Measurements from ENCODE around the gene CYP4F8. TPM values are rescaled to one million over a fixed set of nuclear protein-coding genes. Genes with fewer than 3 reads are reported as not detected.

The CYP4F8 gene
- total and polyA plus RNA-seq, 8 donors: 0.04 to 0.10 TPM; not detected in 6

DNA sequence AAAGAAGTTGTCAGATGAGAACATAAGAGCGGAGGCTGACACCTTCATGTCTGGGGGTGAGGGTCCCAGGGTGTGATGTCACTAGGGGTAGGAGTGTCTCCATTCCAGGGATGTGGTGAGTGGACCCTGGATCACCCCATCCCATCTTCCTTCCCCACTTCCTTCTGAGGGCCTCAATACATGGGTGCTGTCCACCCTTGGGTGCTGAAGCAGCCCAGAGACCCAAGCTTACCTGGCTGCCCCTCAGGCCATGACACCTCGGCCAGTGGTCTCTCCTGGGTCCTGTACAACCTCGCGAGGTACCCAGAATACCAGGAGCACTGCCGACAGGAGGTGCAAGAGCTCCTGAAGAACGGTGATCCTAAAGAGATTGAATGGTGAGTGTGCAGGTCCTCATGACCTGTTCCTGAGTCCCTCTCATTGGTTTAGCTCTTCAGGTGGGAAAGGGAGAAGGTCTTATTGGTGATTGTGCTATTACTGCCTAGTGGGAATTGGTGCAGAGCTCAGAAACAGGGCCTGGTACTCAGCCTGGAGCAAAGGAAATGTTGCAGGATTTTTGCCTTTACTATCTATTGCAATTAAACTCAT lies 37.7 kb upstream of the CYP4F8 start:
- intact Hi-C loops (cut with DNase I): no loop called here
- H3K4me3 ChIP-seq: no peak overlapping the region
- DNase-seq (no peak), ATAC-seq (no peak)
- H3K36me3 ChIP-seq: no peaks in the 10 kb centered on the region
- H3K27ac ChIP-seq: no peak overlapping the region
- H3K27me3 ChIP-seq: peaks cover 0 to 38% of the 10 kb centered on the region in 2 donors
- no peaks in the 10 kb centered on the region for H3K4me1 ChIP-seq
- H3K9me3 ChIP-seq: no peaks in the 10 kb centered on the region
- TF ChIP-seq, protein P1, sequence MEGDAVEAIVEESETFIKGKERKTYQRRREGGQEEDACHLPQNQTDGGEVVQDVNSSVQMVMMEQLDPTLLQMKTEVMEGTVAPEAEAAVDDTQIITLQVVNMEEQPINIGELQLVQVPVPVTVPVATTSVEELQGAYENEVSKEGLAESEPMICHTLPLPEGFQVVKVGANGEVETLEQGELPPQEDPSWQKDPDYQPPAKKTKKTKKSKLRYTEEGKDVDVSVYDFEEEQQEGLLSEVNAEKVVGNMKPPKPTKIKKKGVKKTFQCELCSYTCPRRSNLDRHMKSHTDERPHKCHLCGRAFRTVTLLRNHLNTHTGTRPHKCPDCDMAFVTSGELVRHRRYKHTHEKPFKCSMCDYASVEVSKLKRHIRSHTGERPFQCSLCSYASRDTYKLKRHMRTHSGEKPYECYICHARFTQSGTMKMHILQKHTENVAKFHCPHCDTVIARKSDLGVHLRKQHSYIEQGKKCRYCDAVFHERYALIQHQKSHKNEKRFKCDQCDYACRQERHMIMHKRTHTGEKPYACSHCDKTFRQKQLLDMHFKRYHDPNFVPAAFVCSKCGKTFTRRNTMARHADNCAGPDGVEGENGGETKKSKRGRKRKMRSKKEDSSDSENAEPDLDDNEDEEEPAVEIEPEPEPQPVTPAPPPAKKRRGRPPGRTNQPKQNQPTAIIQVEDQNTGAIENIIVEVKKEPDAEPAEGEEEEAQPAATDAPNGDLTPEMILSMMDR (IDR thresholded peaks at IDR 0.05): no peak

- Histone ChIP-seq H3K4me3 (no peak overlapping the region), H3K27me3 (peaks cover 0 to 47% of the 10 kb centered on the region in 2 donors), H3K4me1 (peaks cover 0 to 25% of the 10 kb centered on the region in 2 donors), H3K27ac (no peak overlapping the region), H3K36me3 (no peaks in the 10 kb centered on the region), H3K9me3 (no peaks in the 10 kb centered on the region)
- ATAC-seq: no peak
- intact Hi-C loops (cut with DNase I): no loop called here
- no peak for DNase-seq
- TF ChIP-seq, protein P1 (IDR thresholded peaks at IDR 0.05): no peak
Measured at GRCh38 chr19:15583346-15583745, 31.7 kb upstream of the CYP4F8 start.

- no peak for DNase-seq
- no peak overlapping the region for H3K4me3 ChIP-seq
- H3K36me3 ChIP-seq: no peaks in the 10 kb centered on the region
- H3K27me3 ChIP-seq: peaks cover 0 to 47% of the 10 kb centered on the region in 2 donors
- ATAC-seq: no peak
- no peak overlapping the region for H3K27ac ChIP-seq
- TF ChIP-seq, protein P1 (IDR thresholded peaks at IDR 0.05): no peak
- intact Hi-C loops (cut with DNase I): no loop called here
- no peaks in the 10 kb centered on the region for H3K9me3 ChIP-seq
- peaks cover 0 to 30% of the 10 kb centered on the region in 2 donors for H3K4me1 ChIP-seq
Measured at GRCh38 chr19:15584095-15584494, 30.9 kb upstream of the CYP4F8 start.

DNA sequence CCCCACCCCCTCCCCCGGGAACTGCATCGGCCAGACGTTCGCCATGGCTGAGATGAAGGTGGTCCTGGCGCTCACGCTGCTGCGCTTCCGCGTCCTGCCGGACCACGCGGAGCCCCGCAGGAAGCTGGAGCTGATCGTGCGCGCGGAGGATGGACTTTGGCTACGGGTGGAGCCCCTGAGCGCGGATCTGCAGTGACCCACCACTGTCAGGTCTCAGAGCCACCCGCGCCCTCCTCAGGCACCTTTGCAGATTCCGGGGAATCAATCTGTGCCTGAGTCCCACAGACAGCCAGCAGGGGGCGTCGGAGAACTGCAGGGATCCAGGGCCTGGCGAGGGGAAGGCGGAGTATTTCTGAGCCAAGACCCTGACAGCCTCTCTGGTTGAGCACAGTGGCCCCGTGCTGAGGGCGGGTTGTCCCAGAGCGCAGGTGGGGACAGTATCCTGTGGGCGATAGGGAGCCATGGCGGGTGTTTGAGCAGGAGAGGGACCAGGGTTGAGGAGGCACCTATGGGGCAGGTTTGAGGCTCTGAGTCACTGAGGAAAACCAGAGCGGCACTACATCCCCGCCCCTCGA lies 30.4 kb upstream of the CYP4F8 start:
- ATAC-seq: peak; percentile 96
- H3K36me3 ChIP-seq: no peaks in the 10 kb centered on the region
- intact Hi-C loops (cut with DNase I): no loop called here

GRCh38 chr19:15587663-15588062 lies 27.4 kb upstream of the CYP4F8 start:
- intact Hi-C loops (cut with DNase I): no loop called here
- DNase-seq: peak in 2 of 4 donors; percentile 78 to 90

More for the DNA sequence above, 30.4 kb upstream of the CYP4F8 start:
- peaks cover 0 to 30% of the 10 kb centered on the region in 2 donors for H3K4me1 ChIP-seq
- no peak overlapping the region for H3K4me3 ChIP-seq
- no peak overlapping the region for H3K27ac ChIP-seq
- peaks cover 0 to 47% of the 10 kb centered on the region in 2 donors for H3K27me3 ChIP-seq
- peak; percentile 54 to 95 (median 74) for DNase-seq
- TF ChIP-seq, protein P1 (IDR thresholded peaks at IDR 0.05): peak; percentile 84 to 89
- H3K9me3 ChIP-seq: no peaks in the 10 kb centered on the region

More at GRCh38 chr19:15587663-15588062, 27.4 kb upstream of the CYP4F8 start:
- Histone ChIP-seq H3K36me3 (no peaks in the 10 kb centered on the region), H3K27me3 (peaks cover 0 to 32% of the 10 kb centered on the region in 2 donors), H3K27ac (peak overlapping the region in 1 of 2 donors; percentile 79), H3K4me3 (no peak overlapping the region), H3K4me1 (peaks cover 0 to 43% of the 10 kb centered on the region in 2 donors), H3K9me3 (no peaks in the 10 kb centered on the region)
- TF ChIP-seq, protein P1 (IDR thresholded peaks at IDR 0.05): no peak
- no peak for ATAC-seq
